HG03378 (cell line): Measurements from ENCODE around the gene OR14C36.
"Not testable (repeated sequence)": the region's sequence is repeated elsewhere in the genome, so short reads cannot be mapped to it uniquely, and the experiment has no call there.

ENCODE experiments used
- ATAC-seq: cut with Tn5 transposase; IDR thresholded peaks from one replicate; pipeline ENCODE4 v1.9.1; 2021; ENCODE audit warnings: mild to moderate bottlenecking, moderate library complexity; ENCODE audit not compliant: unreplicated experiment

The OR14C36 gene, protein sequence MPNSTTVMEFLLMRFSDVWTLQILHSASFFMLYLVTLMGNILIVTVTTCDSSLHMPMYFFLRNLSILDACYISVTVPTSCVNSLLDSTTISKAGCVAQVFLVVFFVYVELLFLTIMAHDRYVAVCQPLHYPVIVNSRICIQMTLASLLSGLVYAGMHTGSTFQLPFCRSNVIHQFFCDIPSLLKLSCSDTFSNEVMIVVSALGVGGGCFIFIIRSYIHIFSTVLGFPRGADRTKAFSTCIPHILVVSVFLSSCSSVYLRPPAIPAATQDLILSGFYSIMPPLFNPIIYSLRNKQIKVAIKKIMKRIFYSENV

DNA sequence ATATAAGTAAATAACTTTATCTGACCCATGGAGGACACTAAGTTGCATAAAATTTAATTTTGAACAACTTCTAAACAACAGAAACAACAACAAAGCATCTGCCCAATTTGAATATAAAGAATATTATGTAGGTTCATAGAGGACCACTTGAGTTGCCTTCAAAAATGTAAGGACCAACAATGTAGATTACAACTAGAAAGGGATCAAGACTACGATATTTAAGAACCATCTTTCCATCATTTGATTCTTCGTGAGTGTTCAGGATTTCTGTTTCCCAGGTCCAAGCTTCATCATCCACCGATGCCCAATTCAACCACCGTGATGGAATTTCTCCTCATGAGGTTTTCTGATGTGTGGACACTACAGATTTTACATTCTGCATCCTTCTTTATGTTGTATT, at the start of gene OR14C36:
Gene OR14C36 (plus strand): TSS at position 301 of the 400 bp plus-strand sequence. CDS start 0 bp downstream, at position 301.
- ATAC-seq = no peak

GRCh38 chr1:248303324-248303723, 45.3 kb upstream of the OR14C36 start, which contains the start of gene OR2T12:
Gene OR2T12, minus strand, starts transcription at chr1:248303424. Its CDS starts 7,846 bp downstream, at chr1:248295578.
- no peak for ATAC-seq

- not testable (repeated sequence) for ATAC-seq
Measured at GRCh38 chr1:248305672-248306071, 42.9 kb upstream of the OR14C36 start.

DNA sequence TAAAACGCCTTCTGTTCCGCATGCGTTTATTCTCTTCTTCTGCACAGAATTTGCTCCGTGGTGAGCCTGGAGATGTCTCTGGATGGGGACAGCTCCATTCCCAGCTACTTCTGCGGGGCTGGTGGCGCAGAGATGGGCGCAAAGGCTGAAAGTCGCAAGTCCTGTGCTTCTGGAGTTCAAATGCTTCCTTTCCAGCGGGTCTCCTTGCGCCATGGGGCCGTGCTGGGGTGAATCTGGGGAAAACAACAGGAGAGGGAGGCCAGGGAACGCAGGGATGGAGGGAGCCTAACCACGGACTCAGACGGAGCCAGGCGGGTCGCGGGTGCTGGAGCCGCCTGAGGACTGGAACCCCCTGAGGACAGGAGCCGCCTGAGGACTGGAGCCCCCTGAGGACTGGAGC, 42.5 kb upstream of the OR14C36 start:
- ATAC-seq = no peak

GRCh38 chr1:248306740-248307139, 41.8 kb upstream of the OR14C36 start:
- not testable (repeated sequence) for ATAC-seq

DNA sequence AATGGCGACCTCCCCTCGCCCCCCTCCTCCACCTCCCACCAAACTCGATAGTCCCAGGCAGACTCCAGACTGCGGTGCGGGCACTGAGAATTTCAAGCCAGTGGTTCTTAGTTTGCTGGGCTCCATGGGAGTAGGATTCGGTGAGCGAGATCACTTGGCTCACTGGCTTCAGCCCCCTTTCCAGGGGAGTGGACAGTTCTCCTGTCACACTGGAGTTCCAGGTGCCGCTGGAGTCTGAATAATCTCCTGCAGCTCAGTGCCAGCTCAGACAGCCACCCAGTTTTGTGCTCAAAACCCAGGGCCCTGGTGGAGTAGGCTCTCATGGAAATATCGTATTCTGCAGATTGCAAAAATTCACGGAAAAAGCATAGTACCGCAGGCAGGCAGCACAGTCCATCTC, 31.8 kb upstream of the OR14C36 start:
- no peak for ATAC-seq

DNA sequence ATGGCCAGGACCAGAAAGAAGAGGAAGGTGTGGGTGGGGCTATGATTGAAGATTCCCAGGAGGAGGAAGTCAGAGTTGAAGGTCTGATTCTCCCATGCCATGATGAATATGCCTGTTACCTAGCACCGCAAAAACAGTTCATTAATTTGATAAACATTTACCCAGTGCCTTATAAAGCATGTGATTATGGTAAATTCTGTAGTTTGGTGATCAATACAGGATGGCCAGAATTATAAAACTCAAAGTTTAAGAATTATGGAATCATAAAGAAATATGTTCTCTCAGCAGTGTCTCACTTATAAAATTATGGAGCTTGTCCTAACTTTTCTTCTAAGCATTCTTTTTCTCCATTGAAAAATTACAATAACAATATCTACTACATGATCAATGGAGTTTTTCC, 24.1 kb upstream of the OR14C36 start, which contains the start of gene OR2M7:
Gene OR2M7 (minus strand): TSS at position 101 of the 400 bp plus-strand sequence. CDS start 0 bp downstream, at position 101.
- ATAC-seq = no peak

GRCh38 chr1:248343451-248343850, 5.1 kb upstream of the OR14C36 start:
- no peak for ATAC-seq

DNA sequence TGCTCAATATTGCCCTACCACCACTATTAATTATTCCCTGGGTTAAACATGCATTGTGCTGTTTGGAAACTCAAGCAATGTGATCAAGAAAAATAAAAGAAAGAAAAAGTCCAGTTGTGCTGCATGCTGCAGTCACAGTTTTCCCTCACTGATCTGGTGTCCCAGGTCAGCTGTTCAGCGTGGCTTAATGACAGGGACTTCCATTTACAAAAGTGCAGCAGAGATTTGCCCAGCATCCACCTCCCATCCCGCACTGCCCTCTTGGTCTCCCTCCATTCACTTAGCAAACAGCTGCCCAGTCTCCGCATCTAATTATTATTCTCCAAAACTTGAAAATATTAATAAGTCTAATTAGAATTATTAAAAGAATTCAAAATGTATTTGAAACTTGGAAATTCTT, 10.8 kb downstream of the OR14C36 start:
- no peak for ATAC-seq

GRCh38 chr1:248361121-248361715, 12.6 kb downstream of the OR14C36 start, which contains the start of gene OR2T4:
Gene OR2T4, plus strand, starts transcription at chr1:248361665. Its CDS starts 0 bp downstream, at chr1:248361665.
- ATAC-seq = no peak

DNA sequence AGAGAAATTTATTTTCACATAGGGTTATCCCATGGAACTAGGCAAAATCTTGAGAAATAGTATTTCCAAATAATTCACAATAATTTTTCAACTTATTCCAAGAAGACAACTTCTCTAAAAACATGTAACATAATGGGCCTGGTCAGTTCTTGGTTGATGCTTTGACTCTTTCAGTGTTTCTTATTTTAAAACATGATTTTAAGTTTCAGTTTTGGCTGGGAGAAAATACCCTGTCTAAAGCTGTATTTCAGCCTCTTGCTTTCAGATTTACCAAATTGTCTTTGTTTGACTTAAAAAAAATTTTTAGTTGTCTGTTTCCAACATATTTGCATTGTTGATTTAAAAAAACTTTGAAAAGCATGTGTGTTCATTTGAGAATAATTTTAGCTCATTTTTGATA, 18.0 kb downstream of the OR14C36 start:
- no peak for ATAC-seq

DNA sequence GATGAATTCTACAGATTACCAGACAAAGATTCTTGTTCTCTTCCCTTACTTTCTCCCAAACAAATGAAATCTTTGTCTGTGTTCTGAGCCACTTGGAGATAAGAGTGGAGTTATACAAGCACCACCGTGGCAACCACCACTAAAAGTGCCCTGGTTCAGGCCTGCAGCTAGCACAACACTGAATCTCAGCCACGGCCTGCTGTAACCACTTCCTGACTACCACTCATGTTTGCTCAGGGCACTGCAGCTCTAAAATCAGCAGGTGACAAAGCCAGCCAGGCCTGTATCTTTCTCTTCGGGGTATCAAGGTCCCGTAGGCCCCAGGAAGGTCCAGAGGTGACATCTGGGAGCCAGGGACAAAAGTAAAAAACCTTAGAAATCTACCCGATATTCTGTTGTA, 23.8 kb downstream of the OR14C36 start:
- ATAC-seq = no peak

DNA sequence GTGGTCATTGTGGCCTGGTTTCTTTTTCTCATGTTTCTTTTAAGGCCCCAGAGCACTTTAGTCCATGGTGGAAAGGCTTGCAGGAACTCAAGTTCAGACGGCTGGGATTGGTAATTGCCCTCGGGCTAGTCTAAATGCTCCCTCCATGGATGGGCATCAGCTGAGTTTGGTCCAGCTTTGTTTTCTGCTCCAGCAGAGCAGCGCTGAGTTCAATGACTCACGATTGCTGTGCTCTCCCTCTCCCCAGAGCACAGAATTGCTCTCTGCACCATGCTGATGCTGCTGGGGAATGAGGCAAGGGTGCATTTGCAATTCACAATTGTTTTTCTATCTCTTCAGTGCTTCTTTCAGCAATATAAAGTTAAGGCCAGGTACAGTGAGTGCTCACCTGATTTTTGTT, 25.2 kb downstream of the OR14C36 start:
- ATAC-seq = no peak

DNA sequence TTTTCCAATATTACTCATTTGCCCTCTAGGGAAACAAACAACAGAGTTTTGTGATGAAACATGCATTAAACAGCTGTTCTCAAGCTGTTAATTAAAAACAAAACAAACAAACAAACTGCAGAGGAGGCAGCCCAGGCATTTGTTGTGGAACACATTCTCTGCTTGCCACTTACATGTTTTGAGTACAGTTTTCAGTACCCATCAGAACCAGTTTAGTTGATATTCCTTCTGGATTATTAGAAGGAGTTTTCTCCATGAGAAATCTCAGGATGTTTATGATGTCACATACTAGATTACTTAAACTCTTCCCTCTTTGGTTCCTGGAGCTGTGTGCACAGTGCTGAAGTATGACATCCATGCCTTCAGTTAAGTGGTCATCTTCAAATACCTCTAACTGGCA, 26.9 kb downstream of the OR14C36 start, which contains the start of gene OR2T6:
Gene OR2T6 (plus strand): TSS at position 301 of the 400 bp plus-strand sequence. CDS start 11,863 bp downstream, outside the sequence.
- ATAC-seq = no peak

- ATAC-seq = no peak
Measured at GRCh38 chr1:248376916-248377315, 28.3 kb downstream of the OR14C36 start.

DNA sequence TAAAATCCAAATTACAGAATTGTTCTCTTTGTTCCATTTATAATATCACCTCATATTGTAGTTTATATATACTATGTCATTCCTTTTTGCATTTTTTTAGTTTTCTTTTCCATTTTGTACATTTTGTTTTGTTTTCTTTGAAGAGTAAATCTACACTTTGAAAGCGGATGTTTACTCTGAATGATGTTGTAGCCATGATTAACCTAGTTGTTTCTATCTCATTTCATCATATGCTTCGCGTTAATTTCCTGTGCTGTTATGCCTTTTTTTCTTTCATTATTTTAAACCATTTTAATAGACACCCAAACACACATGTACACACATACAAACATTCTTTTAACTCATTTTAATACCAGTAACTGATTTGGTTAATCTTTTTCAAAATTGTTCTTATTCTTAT, 32.3 kb downstream of the OR14C36 start:
- no peak for ATAC-seq

GRCh38 chr1:248388426-248388825, 39.9 kb downstream of the OR14C36 start:
- ATAC-seq = no peak

DNA sequence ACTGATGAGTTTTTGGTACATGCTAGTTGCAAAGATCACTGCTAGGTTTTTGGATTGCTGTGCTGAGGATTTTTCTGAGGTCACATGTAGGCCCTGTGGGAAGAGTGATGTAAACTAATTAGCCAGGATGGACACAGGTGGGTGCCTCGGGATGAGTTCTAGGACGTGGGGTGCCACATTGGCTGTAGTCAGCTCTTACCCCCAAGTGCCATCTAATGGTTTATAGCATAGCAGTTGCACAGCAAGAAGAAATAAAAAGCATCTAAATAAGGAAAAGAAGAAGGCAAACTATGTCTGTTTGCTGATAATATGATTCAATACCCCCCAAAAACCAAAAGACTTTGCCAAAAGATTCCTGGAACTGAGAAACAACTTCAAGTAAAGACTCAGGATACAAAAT, 44.5 kb downstream of the OR14C36 start:
- no peak for ATAC-seq
